MCF 10A (cell line): ENCODE measurements around the gene ORM2. TPM values are rescaled to one million over a fixed set of nuclear protein-coding genes. Genes with fewer than 3 reads are reported as not detected.

Source experiments
- BruUV-seq: library from RNA; stranded (reverse); fragments of 400-500 nt; replicated peaks from 2 replicates; lab custom pipeline; 2021; lab: Mats Ljungman, UMichigan
- CTCF ChIA-PET: fragments of 300-600 bp; sonication (Branson Sonifier 250); formaldehyde crosslinking; extraction: SDS; loops from one replicate; lab custom pipeline; 2021; ENCODE audit warnings: antibody characterized with exemption, inconsistent platforms; lab: Yijun Ruan, JAX
- POLR2A ChIA-PET: fragments of 300-600, 350-650 bp; sonication (Branson Sonifier 250); formaldehyde crosslinking; extraction: SDS; loops from one replicate; lab custom pipeline; 2020; ENCODE audit warnings: antibody characterized with exemption, inconsistent platforms; lab: Yijun Ruan, JAX
- DNase-seq: peaks from one replicate; pipeline ENCODE4 v3.0.0-alpha.2; 2018; ENCODE audit not compliant: unreplicated experiment
- H3K27ac Mint-ChIP-seq: one replicate; pipeline ENCODE4 v1.8.0; 2022; ENCODE audit warnings: mild to moderate bottlenecking, low read depth, mixed read lengths; ENCODE audit not compliant: unreplicated experiment
- H3K27me3 Mint-ChIP-seq: one replicate; pipeline ENCODE4 v1.8.0; 2022; ENCODE audit warnings: mixed read lengths; ENCODE audit not compliant: insufficient read depth, unreplicated experiment
- H3K36me3 Mint-ChIP-seq: one replicate; pipeline ENCODE4 v1.8.0; 2022; ENCODE audit warnings: mild to moderate bottlenecking, moderate library complexity, mixed read lengths; ENCODE audit not compliant: insufficient read depth, unreplicated experiment
- H3K4me1 Mint-ChIP-seq: one replicate; pipeline ENCODE4 v1.8.0; 2022; ENCODE audit warnings: mixed read lengths; ENCODE audit not compliant: insufficient read depth, unreplicated experiment
- H3K4me3 Mint-ChIP-seq: one replicate; pipeline ENCODE4 v1.8.0; 2022; ENCODE audit warnings: mild to moderate bottlenecking, moderate library complexity, mixed read lengths; ENCODE audit not compliant: unreplicated experiment
- H3K9me3 Mint-ChIP-seq: one replicate; pipeline ENCODE4 v1.8.0; 2022; ENCODE audit warnings: mixed read lengths; ENCODE audit not compliant: unreplicated experiment
- CTCF ChIP-seq: fragments of 200-600 bp; IDR thresholded peaks from one replicate; pipeline ENCODE4 v1.8.0; 2022; ENCODE audit warnings: antibody characterized with exemption, mild to moderate bottlenecking; ENCODE audit not compliant: unreplicated experiment
- intact Hi-C: fragments of 100-400 bp; cut with micrococcal nuclease; formaldehyde crosslinking; loops from 2 replicates; pipeline ENCODE4 v1.14.1; 2022
- total RNA-seq: library from RNA; stranded (reverse); gene quantifications from 2 replicates; pipeline ENCODE4 v1.2.3, GENCODE V29; 2022

The ORM2 gene
- total RNA-seq, 1 experiment from 2014 or later = not detected

- intact Hi-C loops = no loop called here
- TF ChIP-seq CTCF = no peak
- ChIA-PET CTCF (interaction anchor here (0.5 to 8.7 kb wide), 46 partner anchors 9 to 1238 kb away, joined by 3 to 160 read pairs (median 6); partner anchors contain the start of genes COL27A1 and KIF12), POLR2A (interaction anchor here (0.7 to 1.4 kb wide), 3 partner anchors 180 to 183 kb away, joined by 3 read pairs; no protein-coding TSS in a partner anchor)
- H3K9me3 Mint-ChIP-seq = peaks cover 9% of the 10 kb centered on the region
- no peak overlapping the region for H3K27ac Mint-ChIP-seq
- peaks cover 15% of the 10 kb centered on the region for H3K4me1 Mint-ChIP-seq
- H3K36me3 Mint-ChIP-seq = peaks cover 6% of the 10 kb centered on the region
- no TSS peak for BruUV-seq
- H3K27me3 Mint-ChIP-seq = no peaks in the 10 kb centered on the region
- H3K4me3 Mint-ChIP-seq = no peak overlapping the region
- no peak for DNase-seq
These were observed 39.1 kb upstream of the ORM2 start for GRCh38 chr9:114290561-114290986.

GRCh38 chr9:114291064-114291474 lies 38.6 kb upstream of the ORM2 start:
- H3K27ac Mint-ChIP-seq = no peak overlapping the region
- H3K4me3 Mint-ChIP-seq = no peak overlapping the region
- intact Hi-C loops = loop anchor here (1.0 kb wide), 3 partner anchors 136 to 209 kb away; partner anchors contain the start of gene COL27A1
- ChIA-PET POLR2A (interaction anchor here (0.7 to 1.4 kb wide), 3 partner anchors 181 to 184 kb away, joined by 3 read pairs; no protein-coding TSS in a partner anchor), CTCF (interaction anchor here (0.5 to 8.7 kb wide), 52 partner anchors 9 to 1600 kb away, joined by 3 to 160 read pairs (median 5); partner anchors contain the start of genes COL27A1 and KIF12)
- H3K4me1 Mint-ChIP-seq = peaks cover 11% of the 10 kb centered on the region
- peaks cover 9% of the 10 kb centered on the region for H3K9me3 Mint-ChIP-seq
- H3K27me3 Mint-ChIP-seq = no peaks in the 10 kb centered on the region
- TF ChIP-seq CTCF = peak; percentile 96
- BruUV-seq = no TSS peak
- DNase-seq = peak; percentile 76
- peaks cover 6% of the 10 kb centered on the region for H3K36me3 Mint-ChIP-seq

- intact Hi-C loops = loop anchor here (1.0 kb wide), 3 partner anchors 137 to 210 kb away; partner anchors contain the start of gene COL27A1
These were observed 37.6 kb upstream of the ORM2 start for GRCh38 chr9:114291886-114292590.

More at GRCh38 chr9:114291886-114292590, 37.6 kb upstream of the ORM2 start:
- H3K9me3 Mint-ChIP-seq = peaks cover 9% of the 10 kb centered on the region
- ChIA-PET CTCF (interaction anchor here (0.6 to 8.7 kb wide), 29 partner anchors 8 to 1601 kb away, joined by 3 to 160 read pairs (median 4); partner anchors contain the start of genes COL27A1 and KIF12), POLR2A (interaction anchor here (0.7 to 1.4 kb wide), 2 partner anchors 62 to 185 kb away, joined by 3 read pairs; no protein-coding TSS in a partner anchor)
- no peak for DNase-seq
- BruUV-seq = no TSS peak
- H3K4me1 Mint-ChIP-seq = peaks cover 9% of the 10 kb centered on the region
- no peak overlapping the region for H3K27ac Mint-ChIP-seq
- no peak for TF ChIP-seq CTCF
- H3K4me3 Mint-ChIP-seq = no peak overlapping the region
- H3K27me3 Mint-ChIP-seq = no peaks in the 10 kb centered on the region
- H3K36me3 Mint-ChIP-seq = peaks cover 6% of the 10 kb centered on the region
